GM20431 (cell line): ENCODE measurements around the gene TC2N.

ENCODE experiments used
- in situ Hi-C: fragments of 300-500 bp; cut with MseI, MboI; formaldehyde crosslinking; loops from one replicate; pipeline ENCODE4 v1.15.0; 2020; ENCODE audit warnings: low sequenced_read_pairs; ENCODE audit not compliant: unreplicated experiment

The TC2N gene

DNA sequence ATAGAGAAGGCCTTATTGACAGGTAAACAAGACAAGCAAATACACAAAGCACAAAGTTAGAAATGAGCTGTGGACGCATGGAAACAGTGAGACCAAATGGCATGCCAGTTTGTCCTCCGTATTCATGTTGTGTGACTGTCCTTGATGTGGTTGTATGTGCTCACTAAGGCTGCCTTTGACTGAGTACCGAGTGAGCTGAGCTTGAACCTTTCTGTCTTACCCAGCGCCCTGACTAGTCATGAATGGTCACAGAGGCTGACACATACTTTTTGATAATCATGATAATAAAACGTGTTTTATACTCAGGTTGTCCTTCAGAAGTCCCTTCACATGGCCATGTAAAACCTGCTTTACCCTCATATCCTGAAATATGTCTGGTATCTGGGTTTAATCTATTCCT, 134.9 kb downstream of the TC2N start:
- in situ Hi-C loops: no loop called here

DNA sequence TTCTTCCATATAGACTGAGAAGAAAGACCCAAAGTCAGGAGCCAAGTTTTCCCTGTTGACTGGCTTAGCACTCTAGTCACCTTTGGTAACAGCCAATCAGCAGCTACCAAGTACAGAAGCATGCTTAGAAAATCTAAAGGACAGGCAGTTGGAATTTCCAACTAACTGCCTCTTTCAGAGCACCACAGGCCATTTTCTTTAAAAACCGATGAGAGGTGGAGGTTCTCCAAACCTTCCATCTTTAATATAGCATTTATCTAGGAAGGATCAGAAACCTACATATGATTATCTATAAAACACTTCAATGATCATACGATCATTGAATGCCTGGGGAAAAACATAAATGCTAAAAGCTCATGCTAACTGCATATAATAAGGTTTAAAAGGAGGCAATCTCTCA, 135.3 kb downstream of the TC2N start, which contains the start of gene CATSPERB:
TSS of gene CATSPERB (minus strand) at position 101 of the 400 bp plus-strand sequence. CDS start 2,607 bp downstream, outside the sequence.
- in situ Hi-C loops: no loop called here

DNA sequence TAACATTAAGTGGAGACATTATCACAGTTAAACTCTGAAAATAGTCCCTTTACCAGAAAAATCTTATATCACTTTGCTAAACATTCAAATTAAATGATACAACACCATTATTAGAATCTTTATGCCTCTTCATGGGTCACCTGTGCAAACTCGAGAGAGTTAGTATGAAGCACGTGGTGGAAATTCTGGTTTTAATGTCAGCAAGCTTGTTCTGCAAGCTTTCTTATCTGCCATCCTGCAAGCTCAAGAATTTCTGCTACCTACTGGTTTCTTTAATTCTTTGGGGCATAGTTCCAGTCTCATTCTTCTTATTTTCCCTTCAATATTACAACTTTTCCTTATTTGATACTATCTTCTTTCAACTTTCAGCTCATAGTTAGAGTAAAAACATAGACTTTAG, 136.3 kb downstream of the TC2N start:
- in situ Hi-C loops: no loop called here

DNA sequence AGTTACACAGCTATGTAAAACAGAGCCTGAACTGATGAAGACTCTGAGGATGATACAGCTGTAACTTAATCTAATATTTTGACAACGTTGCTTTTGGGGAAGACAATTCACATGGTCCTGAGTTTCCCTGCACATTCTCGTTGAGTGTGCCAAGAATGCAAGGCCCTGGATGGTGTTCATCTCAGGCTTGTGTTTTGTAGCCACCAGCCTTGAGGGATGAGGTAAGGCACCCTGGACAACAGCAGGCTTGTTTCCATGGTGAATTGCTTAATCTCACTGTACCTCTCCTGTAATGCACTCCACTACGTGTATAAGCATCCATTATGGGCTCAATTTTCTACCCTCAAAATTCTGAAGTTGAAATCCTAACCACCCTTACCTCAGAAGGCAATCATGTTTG, 137.6 kb downstream of the TC2N start:
- in situ Hi-C loops: no loop called here
